GM19238 (cell line): ENCODE data around the gene AADACL4.

Source experiments
- DNase-seq: peaks from one replicate; pipeline ENCODE4 v3.0.0; 2011; ENCODE audit warnings: low spot score; ENCODE audit not compliant: insufficient read length

The AADACL4 gene

GRCh38 chr1:12643785-12644184 lies at the start of gene AADACL4:
TSS of gene AADACL4 (plus strand) at chr1:12644085. CDS start at chr1:12644547, 462 bp downstream.
- DNase-seq = no peak

GRCh38 chr1:12594490-12594889 lies 49.4 kb upstream of the AADACL4 start:
- no peak for DNase-seq

- no peak for DNase-seq
These were observed 48.7 kb upstream of the AADACL4 start for GRCh38 chr1:12594966-12595756.

DNA sequence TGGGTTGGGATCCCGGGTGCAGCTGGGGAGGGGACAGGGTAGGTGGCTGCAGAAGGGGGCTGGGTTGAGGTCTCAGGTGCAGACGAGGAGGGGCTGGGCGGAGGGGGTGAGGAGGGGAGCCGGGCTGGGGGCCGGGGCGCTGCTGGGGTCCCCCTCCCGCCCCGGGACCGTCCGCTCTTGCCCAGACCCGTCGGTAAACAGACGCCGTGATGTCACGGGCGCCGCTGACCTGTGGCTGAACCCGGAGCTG lies 48.2 kb upstream of the AADACL4 start:
- DNase-seq = no peak

DNA sequence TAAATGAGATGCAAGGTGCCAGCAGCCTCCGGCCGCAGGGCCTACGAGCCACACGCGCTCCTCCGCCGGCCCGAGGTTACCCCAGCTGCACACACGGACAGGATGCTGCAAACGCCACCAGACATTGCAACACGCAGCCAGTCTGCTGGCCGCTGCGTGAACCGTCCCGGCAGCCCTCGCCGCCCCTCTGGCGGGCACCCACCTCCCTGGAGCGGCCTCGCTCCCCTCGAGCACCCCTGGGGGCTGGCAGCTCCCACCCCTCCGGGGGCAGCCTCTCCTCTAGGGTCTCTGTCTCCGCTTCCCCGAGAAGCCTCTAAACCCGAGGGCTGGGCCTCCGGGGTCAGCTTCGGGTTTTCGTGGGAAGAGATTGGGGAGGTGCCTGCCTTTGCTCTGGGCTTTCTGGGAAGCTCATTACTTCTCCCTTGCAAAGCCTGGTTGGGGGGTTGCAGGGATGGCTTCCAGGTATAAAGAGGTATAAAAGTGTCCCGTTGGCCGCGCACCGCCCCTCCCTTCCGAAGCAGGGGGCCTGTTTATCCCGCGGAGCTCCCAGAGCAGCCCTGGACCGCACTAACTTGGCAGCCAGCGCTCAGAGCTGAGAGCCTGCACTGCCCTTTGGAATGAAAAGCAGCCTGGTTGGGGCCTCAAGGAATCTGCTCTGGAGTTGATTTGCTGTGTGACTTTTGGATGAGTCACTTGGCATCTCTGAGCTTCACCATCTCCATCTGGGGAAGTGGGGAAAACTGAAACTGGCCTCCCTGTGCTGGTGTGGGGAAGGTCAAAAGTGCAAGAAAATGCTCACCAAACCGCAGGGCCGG lies 47.7 kb upstream of the AADACL4 start:
- no peak for DNase-seq

DNA sequence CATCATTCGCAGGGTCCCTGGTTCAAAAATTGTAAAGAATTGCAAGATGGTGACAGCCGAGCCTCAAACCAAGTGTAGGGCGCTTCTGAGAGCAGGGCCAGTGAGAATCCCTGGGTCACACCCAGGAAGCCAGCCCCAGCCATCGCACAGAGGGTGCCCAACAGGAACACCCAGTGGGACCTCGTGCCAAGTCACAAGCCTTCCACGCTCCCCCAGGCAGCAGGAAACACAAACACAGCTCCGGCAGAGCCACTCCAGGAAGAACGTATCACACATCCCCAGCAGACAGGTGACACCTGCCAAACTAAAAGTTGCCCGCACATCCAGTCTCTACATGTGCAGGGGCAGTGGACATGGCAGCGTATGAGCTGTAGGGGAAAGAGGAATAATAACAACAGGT lies 46.1 kb upstream of the AADACL4 start:
- no peak for DNase-seq

DNA sequence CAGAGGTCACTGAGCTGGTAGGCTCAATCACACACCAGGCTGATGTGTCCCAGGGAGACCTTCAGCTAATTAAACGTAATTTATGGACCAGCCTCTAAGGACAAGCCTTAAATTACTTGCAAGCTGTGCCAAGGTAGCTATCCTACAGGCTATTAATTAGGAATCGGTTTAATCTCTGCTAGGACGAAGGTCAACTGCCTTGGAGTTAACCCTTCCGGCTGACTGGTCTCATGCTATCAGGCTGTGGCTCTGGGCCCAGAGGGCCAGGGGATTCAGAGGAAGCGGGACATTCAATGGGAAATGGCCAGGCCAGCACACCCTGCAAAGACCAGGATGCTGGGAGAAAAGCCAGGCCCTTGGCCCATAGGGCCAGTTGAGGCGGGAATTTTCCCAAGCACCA lies 44.9 kb upstream of the AADACL4 start:
- DNase-seq = no peak

DNA sequence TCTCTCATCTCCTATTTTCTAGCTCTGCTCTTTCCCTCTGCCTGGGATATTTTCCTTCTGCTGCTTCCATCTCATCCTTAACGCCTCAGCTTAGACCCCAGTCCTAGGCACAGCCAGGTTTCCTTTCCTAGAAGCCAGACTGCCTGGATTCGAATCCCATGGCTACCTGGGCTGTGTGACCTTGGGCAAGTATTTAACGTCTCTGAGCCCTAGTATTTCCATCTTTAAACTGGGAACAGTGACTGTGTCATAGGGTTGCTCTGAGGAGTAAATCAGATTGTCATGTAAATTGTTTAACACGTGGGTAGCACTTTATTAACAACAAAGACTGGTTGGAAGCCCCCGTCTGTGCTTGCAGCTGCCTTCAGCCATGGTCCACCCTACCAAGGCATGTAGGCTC lies 44.2 kb upstream of the AADACL4 start:
- DNase-seq = no peak

GRCh38 chr1:12600335-12600734 lies 43.5 kb upstream of the AADACL4 start:
- no peak for DNase-seq

- no peak for DNase-seq
These were observed 42.8 kb upstream of the AADACL4 start for GRCh38 chr1:12600880-12601633.

DNA sequence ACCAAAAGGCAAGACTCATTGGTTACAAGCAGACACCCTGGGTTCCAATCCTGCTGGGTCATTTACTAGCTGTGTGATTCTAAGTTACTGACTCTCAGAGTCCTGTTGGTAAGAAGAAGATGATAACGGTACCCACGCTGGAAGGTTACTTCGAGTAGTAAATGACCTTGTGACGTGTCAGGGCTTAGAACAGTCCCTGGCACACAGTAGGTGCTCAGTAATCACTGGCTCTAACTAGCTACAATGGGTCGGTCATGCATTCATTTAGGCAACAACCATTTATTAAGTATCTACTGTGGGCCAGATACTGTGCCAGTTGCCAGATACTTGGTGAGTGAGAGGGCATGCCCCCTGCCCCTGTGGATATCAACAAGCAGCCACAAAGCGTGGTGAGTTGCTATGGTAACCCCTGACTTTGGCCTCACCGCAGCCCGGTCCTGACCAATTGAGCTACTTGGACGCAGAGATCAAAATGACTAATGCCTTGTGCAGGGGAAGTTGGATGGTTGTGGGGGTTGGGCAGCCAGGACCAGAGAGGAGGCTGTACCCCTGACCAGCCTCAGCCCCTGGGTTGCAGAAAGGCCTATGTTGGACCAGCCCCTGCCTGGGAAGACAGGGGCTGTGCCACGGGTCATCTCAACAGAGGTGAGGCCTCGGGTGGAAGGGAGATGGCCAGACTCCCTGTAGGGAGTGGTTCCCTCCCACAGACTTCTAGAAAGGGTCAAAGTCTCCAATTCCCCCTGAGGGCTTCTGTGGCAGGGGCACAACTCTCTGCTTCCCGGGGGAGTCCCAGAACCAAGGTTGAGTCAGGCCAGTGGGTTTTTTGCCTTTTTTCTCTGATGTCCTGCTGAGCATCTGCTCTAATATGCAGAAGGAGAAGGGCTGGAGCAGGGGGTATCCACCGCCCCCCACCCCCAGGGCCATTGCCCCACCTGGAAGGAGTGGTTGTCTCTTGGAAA lies 41.9 kb upstream of the AADACL4 start:
- DNase-seq = no peak

DNA sequence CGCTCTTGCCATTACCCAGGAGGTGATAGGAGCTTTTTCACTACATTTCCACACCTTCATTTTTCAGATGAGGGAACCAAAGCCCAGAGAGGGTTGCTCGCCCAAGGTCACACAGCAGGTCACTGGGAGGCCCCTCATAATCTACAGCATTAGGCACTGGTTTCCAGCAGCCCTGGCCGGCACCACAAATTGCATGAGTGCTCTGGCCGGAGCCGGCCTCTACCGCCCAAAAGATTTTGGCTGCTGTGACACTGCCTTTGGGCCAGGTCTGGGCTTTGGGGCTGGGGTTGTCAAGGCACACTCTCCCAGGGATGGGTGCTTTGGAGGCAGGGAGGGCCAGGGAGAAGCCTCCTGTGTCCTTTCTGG lies 41.2 kb upstream of the AADACL4 start:
- DNase-seq = no peak

DNA sequence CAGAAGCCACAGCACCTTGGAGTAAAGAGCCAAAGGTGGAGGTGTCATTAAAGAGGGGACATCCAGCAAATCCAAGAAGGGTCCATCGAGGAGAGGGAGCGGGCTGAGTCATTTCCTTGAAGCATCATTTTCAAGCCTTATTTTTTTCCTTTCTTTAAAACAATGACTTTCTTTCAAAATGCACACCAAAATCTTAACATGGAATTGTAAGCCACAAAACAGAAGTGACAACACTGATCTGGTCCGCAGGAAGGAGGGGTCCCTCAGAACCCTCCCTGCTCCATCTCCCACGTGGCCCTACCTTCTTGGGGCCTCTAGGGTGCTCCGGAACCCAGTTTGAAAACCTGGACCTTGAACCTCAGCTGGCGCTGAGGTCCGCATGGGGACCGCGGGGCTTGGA lies 40.7 kb upstream of the AADACL4 start:
- no peak for DNase-seq

GRCh38 chr1:12604114-12604874 lies 39.6 kb upstream of the AADACL4 start:
- DNase-seq = no peak

DNA sequence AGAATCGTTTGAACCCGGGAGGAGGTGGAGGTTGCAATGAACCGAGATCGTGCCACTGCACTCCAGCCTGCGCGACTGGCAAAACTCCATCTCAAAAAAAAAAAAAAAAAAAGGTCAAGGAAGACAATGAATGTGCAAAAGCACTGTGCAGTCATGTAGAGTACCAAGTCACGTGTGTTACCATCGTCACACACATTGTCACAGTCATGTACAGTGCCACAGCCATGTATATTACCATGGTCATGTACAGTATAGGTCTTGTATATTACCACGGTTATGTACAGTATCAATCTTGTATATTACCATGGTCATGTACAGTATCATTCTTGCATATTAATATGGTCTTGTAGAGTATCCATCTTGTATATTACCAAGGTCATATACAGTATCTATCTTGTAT lies 38.9 kb upstream of the AADACL4 start:
- no peak for DNase-seq

DNA sequence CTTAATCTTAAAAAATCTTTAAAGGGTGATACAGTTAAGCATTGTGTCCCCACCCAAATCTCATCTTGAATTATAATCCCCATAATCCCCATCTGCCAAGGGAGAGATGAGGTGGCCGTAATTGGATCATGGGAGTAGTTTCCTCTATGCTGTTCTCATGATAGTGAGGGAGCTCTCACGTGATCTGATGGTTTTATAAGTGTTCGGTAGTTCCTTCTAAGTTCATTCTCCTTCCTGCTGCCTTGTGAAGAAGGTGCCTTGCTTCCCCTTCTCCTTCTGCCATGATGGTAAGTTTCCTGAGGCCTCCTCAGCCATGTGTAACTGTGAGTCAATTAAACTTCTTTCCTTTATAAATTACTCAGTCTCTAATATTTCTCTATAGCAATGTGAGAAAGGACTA lies 36.6 kb upstream of the AADACL4 start:
- DNase-seq = no peak

DNA sequence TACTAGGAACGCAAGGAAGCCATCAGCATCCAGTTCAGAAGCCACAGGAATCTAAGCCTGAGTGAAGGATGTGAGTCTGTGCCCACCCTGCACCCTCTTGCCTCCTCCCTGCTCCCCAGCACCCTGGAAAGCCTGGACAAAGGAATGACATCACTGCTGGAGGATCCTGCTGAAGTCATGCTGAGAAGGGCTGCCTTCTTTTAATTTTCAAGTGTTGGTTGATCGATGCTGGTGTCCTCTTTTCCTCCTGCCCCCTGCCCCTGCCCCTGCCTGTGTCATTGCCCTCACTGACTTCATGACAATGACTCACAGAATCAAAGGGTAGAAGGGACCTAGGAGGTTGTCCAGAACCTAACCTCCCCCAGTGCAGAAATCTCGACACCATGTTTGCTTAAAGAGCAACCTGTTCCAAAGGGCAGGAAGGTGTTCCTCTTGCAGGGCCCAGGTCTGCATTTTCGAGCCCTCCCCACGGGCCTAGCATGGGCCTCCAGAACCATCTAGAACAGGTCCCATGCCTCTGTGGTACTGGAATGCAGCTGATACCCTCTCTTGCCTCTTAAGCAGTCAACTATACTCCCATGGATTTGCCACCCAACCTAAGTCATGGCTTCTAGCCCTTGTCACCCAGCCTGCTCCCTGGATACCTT lies 35.5 kb upstream of the AADACL4 start:
- no peak for DNase-seq

- DNase-seq = no peak
These were observed 34.3 kb upstream of the AADACL4 start for GRCh38 chr1:12609469-12610003.

GRCh38 chr1:12610305-12610935 lies 33.5 kb upstream of the AADACL4 start:
- DNase-seq = no peak
